A549 (cell line): ENCODE data around the gene TMEM179.

Experiments used
- CEBPB ChIP-seq, 2 experiments: fragments of >200 bp in 1 of 2; sonication (Bioruptor Twin) in 1 of 2; formaldehyde crosslinking in 1 of 2; IDR thresholded peaks; 2 replicates each; pipeline ENCODE4 v1.6.1; 2012 to 2016
- EHMT2 ChIP-seq: fragments of 200-600 bp; sonication (generic); IDR thresholded peaks from 2 replicates; pipeline ENCODE4 v1.6.1; 2016; ENCODE audit warnings: antibody characterized with exemption, low read depth, mild to moderate bottlenecking, moderate library complexity
- EP300 ChIP-seq, 2 experiments: fragments of >200 bp; sonication (Bioruptor Twin); formaldehyde crosslinking; IDR thresholded peaks; 2 replicates in 1 of 2; 3 replicates in 1 of 2; pipeline ENCODE4 v1.6.1; 2016 to 2017
- ESRRA ChIP-seq: fragments of 150-350 bp; IDR thresholded peaks from 2 replicates; pipeline ENCODE4 v1.6.1; 2014; ENCODE audit warnings: mild to moderate bottlenecking, low read length, borderline replicate concordance
- HDAC2 ChIP-seq: fragments of 200-600 bp; sonication (generic); IDR thresholded peaks from 2 replicates; pipeline ENCODE4 v1.6.1; 2016
- HOXA7 ChIP-seq: fragments of 250-450 bp; sonication (Bioruptor Pico); IDR thresholded peaks from 2 replicates; pipeline ENCODE4 v1.5.0; 2020; ENCODE audit warnings: mild to moderate bottlenecking, moderate library complexity
- JUNB ChIP-seq: fragments of >200 bp; sonication (Bioruptor Twin); formaldehyde crosslinking; IDR thresholded peaks from 2 replicates; pipeline ENCODE4 v1.6.1; 2016
- MYC ChIP-seq: IDR thresholded peaks from 2 replicates; pipeline ENCODE4 v1.6.1; 2012; ENCODE audit warnings: mild to moderate bottlenecking, inconsistent platforms, low read length, improper control_type of control experiment, borderline replicate concordance
- POLR2A ChIP-seq: IDR thresholded peaks from 2 replicates; pipeline ENCODE4 v1.6.1; 2012; ENCODE audit warnings: mild to moderate bottlenecking, low read length
- ZNF302 ChIP-seq: fragments of 250-450 bp; sonication (Bioruptor Pico); IDR thresholded peaks from 2 replicates; pipeline ENCODE4 v1.9.0; 2021; ENCODE audit warnings: inconsistent platforms, mild to moderate bottlenecking, moderate library complexity
- TF ChIP-seq, protein P1 (sequence below): fragments of >200 bp; sonication (Bioruptor Twin); formaldehyde crosslinking; IDR thresholded peaks from 3 replicates; pipeline ENCODE4 v1.5.1; 2016
- TF ChIP-seq, protein P2 (sequence below): IDR thresholded peaks from 2 replicates; pipeline ENCODE4 v1.6.1; 2012
- TF ChIP-seq, protein P3 (sequence below): IDR thresholded peaks from 2 replicates; pipeline ENCODE4 v1.6.1; 2012

DNA sequence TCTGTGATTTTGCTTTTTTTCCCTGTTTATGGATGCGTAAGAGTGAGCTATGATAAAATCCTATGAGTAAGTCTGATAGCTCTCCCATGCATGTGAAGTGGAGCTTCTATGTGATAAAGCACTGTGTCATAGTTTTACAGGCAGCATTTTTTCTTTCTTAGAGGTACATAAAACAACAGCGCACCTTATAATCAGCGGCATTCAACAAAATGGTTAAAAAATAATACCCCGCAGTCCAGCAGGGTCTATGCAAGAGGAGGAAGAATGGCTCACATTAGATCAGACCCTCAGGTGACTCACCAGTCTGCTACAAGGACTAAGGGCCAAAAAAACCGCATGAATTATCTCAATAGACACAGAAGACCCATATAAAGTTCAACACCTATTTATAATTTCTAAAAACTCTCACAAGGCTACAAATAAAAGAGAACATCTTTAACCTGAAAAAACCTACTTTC lies 33.0 kb upstream of the TMEM179 start:
- TF ChIP-seq, protein P1, sequence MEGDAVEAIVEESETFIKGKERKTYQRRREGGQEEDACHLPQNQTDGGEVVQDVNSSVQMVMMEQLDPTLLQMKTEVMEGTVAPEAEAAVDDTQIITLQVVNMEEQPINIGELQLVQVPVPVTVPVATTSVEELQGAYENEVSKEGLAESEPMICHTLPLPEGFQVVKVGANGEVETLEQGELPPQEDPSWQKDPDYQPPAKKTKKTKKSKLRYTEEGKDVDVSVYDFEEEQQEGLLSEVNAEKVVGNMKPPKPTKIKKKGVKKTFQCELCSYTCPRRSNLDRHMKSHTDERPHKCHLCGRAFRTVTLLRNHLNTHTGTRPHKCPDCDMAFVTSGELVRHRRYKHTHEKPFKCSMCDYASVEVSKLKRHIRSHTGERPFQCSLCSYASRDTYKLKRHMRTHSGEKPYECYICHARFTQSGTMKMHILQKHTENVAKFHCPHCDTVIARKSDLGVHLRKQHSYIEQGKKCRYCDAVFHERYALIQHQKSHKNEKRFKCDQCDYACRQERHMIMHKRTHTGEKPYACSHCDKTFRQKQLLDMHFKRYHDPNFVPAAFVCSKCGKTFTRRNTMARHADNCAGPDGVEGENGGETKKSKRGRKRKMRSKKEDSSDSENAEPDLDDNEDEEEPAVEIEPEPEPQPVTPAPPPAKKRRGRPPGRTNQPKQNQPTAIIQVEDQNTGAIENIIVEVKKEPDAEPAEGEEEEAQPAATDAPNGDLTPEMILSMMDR: no peak
- TF ChIP-seq CEBPB (IDR thresholded peaks at IDR 0.05) (no peak), MYC (no peak), POLR2A (no peak), HOXA7 (CRISPR knock-in tag) (no peak), JUNB (no peak), ESRRA (no peak), HDAC2 (no peak), EHMT2 (no peak), ZNF302 (CRISPR knock-in tag) (no peak), EP300 (IDR thresholded peaks at IDR 0.05) (no peak)
- TF ChIP-seq, protein P2, sequence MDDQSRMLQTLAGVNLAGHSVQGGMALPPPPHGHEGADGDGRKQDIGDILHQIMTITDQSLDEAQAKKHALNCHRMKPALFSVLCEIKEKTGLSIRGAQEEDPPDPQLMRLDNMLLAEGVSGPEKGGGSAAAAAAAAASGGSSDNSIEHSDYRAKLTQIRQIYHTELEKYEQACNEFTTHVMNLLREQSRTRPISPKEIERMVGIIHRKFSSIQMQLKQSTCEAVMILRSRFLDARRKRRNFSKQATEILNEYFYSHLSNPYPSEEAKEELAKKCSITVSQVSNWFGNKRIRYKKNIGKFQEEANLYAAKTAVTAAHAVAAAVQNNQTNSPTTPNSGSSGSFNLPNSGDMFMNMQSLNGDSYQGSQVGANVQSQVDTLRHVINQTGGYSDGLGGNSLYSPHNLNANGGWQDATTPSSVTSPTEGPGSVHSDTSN: no peak
- TF ChIP-seq, protein P3, sequence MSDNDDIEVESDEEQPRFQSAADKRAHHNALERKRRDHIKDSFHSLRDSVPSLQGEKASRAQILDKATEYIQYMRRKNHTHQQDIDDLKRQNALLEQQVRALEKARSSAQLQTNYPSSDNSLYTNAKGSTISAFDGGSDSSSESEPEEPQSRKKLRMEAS: no peak
